AG20443 (cell line): ENCODE results near the gene SAMD4B.
"Not testable (repeated sequence)": the region's sequence is repeated elsewhere in the genome, so short reads cannot be mapped to it uniquely, and the experiment has no call there.

Experiments used
- DNase-seq: peaks from one replicate; pipeline ENCODE4 v3.0.0; 2012; ENCODE audit warnings: low spot score, mixed read lengths

Gene SAMD4B, protein sequence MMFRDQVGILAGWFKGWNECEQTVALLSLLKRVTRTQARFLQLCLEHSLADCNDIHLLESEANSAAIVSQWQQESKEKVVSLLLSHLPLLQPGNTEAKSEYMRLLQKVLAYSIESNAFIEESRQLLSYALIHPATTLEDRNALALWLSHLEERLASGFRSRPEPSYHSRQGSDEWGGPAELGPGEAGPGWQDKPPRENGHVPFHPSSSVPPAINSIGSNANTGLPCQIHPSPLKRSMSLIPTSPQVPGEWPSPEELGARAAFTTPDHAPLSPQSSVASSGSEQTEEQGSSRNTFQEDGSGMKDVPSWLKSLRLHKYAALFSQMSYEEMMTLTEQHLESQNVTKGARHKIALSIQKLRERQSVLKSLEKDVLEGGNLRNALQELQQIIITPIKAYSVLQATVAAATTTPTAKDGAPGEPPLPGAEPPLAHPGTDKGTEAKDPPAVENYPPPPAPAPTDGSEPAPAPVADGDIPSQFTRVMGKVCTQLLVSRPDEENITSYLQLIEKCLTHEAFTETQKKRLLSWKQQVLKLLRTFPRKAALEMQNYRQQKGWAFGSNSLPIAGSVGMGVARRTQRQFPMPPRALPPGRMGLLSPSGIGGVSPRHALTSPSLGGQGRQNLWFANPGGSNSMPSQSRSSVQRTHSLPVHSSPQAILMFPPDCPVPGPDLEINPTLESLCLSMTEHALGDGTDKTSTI

GRCh38 chr19:39341719-39342604 is at the start of gene SAMD4B:
Gene SAMD4B, plus strand, starts transcription at chr19:39342421. Its CDS starts 14,473 bp downstream, at chr19:39356894.
- DNase-seq, result peak; percentile 98

DNA sequence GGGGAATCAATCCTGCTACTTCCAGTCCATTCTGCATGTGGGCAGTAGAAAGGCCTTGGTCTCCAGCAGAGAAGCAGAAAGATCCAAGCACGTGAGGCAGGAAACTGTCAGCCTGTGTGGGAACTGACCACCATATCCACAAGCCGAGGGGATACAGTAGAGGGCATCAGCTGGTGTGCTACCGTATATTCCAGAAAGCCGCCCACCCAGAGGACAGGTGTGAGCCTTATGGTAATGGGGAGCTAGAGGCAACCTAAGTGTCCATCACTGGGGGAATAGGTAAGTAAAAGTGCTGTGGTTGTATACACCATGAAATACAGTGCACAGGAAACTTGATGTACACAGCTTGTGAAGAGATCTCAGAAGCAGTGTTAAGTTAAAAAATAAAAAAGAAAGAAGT is 48.8 kb upstream of the SAMD4B start:
- DNase-seq, result no peak

GRCh38 chr19:39296055-39296645 is 46.1 kb upstream of the SAMD4B start, which contains the start of gene IFNL1:
Gene IFNL1, plus strand, starts transcription at chr19:39296407. Its CDS starts 15 bp downstream, at chr19:39296422.
- DNase-seq, result no peak

DNA sequence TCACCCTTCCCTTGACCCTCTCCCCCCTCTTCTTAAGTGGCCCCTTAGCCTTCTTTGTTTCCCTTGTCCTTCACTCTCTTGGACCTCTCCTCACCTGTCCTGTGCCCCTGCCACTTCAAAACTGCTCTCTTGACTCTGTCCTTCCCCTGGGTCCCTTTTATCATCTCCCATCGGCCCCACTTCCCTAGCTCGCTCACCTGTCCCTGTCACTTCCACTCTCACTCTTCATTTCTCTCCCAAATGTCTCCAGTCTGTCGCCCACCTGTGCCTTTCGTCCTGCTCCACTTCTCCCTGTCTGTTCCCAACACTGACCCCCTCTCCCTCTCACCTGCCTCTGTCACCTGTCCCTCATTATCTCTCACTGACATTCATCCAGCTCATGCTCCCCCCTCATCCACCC is 45.3 kb upstream of the SAMD4B start:
- DNase-seq, result no peak

- DNase-seq, result no peak
Measured at GRCh38 chr19:39297931-39298634, 44.1 kb upstream of the SAMD4B start.

- no peak for DNase-seq
Measured at GRCh38 chr19:39299404-39299803, 42.8 kb upstream of the SAMD4B start.

GRCh38 chr19:39299832-39300231 is 42.4 kb upstream of the SAMD4B start:
- DNase-seq, result no peak

DNA sequence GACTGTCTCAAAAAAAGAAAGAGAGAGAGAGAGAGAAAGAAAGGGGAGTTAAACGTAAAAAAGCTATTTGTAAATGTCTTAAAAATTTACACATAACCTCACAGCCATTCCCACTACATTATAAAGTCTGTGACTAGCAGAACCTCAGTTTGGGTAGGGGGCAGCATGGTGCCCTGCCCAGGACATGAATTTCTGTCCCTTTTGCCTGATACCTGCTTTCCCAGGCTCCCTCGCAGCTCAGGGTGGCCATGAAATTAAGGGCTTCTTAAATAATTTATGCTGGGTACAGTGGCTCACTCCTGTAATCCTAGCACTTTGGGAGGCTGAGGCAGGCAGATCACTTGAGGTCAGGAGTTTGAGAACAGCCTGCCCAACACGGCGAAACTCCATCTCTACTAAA is 41.2 kb upstream of the SAMD4B start:
- no peak for DNase-seq

DNA sequence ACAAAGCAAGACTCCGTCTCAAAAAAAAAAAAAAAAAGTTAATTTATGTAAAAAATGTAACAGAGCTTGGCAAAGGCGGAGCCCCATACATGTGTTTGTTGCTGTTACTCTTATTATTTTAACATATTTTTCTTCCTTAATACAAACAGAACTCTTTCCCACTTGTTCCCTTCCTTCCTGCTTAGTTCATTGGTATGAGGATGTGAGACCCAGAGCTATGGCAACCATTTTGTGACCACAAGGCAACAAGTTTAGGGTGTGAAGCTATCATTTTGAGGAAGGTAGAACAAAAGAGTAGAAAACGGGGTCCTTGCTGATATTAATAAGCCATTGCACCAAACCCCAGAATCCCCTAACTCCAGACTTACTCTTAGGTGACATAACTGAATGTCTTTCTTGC is 40.7 kb upstream of the SAMD4B start:
- DNase-seq, result no peak

DNA sequence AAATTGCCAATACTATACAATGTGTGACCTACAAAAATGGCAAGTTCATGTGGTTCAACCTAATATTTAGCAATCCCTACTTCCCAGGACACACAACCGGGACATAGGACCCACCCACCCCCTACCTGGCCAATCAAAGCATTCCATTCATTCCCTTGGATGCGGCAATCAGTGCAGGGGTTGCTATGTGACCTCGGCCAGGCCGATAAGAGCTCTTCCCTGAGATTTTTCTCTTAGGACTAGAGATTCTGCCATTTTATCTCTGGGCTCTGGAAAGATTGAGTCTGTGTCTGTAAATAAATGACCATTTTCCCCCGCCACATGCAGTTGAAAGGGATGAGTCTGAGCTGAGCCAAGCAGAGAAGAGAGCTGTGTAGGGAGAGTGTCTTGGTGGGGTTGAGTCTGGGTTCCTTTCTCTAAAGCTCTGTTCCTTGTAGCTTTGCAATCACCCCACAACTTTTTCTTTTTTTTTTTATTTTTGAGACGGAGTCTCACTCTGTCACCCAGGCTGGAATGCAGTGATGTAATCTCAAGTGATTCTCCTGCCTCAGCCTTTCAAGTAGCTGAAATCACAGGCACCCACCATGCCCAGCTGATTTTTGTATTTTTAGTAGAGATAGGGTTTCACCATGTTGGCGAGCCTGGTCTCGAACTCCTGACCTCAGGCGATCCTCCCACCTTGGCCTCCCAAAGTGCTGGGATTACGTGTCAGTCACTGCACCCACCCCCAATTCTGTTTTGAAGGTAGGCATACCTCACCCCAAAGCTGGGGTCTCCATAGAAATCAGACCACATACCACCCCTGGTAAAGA is 38.6 kb upstream of the SAMD4B start:
- DNase-seq, result no peak

DNA sequence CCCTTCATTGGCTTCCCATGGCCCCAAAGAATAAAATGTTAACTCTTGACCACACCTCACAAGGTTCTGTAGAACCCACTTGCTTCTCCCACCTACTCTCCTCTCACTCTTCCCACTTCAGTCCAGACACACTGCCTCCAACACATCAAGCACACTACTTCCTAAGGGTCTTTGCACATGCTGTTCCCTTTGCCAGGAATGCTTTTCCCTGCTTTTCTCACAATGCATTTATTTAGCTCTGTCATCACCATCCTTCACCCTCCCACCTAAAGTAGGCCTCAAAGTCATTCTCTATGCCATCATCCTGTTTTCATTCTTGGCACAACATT is 38.1 kb upstream of the SAMD4B start:
- no peak for DNase-seq

DNA sequence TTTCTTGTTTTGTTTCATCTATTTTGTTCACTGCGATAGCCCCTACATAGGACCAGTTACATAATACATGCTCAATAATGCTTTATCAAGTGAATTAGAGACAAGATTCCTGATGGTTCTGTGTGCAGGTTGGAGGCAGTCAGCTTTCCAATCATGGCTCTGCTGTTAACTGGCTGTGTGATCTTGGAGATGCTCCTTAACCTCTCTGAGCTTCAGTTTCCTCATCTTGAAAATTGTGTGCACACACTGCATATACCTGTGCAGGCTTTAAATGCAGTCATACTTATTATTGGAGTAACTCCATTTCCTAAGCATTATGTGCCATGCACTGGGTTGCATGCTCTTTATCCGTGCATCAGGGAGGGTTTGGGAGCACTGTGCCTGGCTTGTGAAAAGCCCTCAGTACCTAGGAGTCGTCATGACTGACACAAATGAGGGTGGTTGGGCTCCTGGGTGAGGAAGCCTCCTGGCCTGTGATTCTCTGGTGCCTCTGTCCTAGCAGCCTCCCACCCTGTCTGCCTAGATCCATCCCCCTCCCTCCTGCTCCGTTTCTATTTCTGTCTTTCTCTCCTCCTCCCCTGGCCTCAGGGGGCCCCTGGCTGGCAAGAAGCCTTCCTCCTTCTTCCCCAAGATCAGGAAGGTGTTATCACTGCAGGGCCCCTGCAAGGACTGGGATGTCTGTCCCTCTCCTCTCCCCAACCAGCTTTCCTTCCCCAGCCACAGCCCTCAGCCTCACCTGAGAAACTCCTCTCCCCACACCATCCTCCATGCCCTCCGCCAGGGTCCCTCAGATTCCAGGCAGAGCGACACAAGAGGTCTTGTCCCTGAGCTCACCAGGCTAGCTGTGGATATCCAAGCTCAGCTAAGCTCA is 37.3 kb upstream of the SAMD4B start:
- peak; percentile 7 for DNase-seq

DNA sequence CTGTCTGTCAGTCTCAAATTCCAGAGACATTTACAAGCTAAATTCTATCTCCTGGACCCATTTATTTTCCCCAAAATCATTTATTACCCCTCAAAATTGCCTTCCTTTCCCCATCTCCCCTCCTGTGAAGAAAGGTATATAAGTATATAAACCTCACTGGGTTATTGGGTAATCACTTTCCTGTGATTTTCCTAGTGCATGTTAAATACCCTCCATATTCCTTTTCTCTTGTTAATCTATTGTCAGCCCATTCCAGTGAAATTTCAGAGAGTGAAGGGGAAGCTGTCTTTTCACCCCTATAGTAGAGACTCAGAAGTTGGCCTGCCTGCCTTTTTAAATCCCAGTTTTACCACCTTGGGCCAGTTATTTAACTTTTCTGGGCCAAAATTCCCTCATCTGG is 36.1 kb upstream of the SAMD4B start:
- DNase-seq, result no peak

- DNase-seq, result peak; percentile 76
Measured at GRCh38 chr19:39307046-39307821, 35.0 kb upstream of the SAMD4B start.

DNA sequence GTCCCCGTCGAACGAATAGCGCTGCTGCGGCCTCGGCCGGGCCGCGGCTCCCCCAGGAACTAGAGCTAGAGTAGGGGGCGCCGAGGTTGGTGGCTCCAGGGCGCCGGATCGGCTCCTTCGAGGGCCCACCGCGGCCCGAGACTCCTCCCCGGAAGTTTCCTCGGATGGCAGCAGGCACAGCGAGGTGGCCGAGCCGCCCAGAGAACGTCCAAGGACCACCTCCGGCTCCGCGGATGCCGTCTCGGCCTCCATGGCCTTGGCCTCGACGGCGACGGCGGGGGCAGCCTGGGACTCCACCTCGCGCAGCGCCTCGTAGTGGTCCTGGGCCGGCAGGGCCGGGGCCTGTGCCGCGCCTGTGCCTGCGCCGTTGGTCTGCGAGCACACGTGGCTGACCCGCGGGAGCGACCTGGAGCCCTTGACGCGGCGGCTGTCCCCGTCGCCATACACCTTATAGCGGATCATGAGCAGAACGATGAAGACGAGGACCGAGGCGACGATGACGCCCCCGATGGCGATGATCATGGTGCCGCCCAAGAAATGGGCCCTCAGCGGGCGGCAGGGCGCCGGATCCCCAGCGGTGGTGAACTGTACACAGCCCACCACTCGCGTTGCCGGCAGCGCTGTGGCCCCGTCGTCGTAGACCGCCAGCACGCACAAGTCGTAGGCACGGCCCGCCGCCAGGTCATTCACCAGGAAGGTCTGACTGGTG is 34.2 kb upstream of the SAMD4B start:
- DNase-seq, result peak; percentile 13

- peak; percentile 29 for DNase-seq
Measured at GRCh38 chr19:39308531-39309304, 33.5 kb upstream of the SAMD4B start.

DNA sequence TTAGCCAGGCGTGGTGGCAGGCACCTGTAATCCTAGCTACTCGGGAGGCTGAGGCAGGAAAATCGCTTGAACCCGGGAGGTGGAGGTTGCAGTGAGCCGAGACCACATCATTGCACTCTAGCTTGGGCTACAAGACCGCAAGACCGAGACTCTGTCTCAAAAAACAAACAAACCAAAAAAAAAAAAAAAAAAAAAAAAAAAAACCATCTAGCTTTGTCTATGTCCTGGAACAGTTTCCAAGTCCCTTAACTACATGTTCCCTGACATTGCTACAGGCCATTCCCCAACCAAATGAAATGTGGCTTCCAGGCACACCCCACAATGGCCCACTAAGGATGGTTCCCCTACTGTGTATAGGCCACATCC is 32.9 kb upstream of the SAMD4B start:
- DNase-seq, result not testable (repeated sequence)
